GM23248 (cell line): ENCODE results near the gene MYZAP. TPM values are rescaled to one million over a fixed set of nuclear protein-coding genes. Genes with fewer than 3 reads are reported as not detected.

Experiments used
- DNase-seq: peaks from one replicate; pipeline ENCODE4 v3.0.0-alpha.2; 2015
- H2AFZ ChIP-seq: fragments of 200-600 bp; sonication (generic); 2 replicates; pipeline ENCODE4 v1.6.1; 2016; ENCODE audit warnings: antibody characterized with exemption
- H3F3A ChIP-seq: fragments of 200-600 bp; sonication (generic); 2 replicates; pipeline ENCODE4 v1.6.1; 2016; ENCODE audit warnings: mild to moderate bottlenecking, antibody characterized with exemption, mixed run types; ENCODE audit not compliant: insufficient read depth
- H3K27ac ChIP-seq: fragments of 200-600 bp; sonication (generic); 2 replicates; pipeline ENCODE4 v1.5.1; 2016; ENCODE audit warnings: mild to moderate bottlenecking
- H3K27me3 ChIP-seq: fragments of 200-600 bp; sonication (generic); replicated peaks from 2 replicates; pipeline ENCODE4 v1.6.1; 2016; ENCODE audit warnings: mild to moderate bottlenecking; ENCODE audit not compliant: insufficient read depth
- H3K36me3 ChIP-seq: fragments of 200-600 bp; sonication (generic); 2 replicates; pipeline ENCODE4 v1.6.1; 2016; ENCODE audit warnings: low read depth, mild to moderate bottlenecking
- H3K4me1 ChIP-seq: fragments of 200-600 bp; sonication (generic); 2 replicates; pipeline ENCODE4 v1.6.1; 2016; ENCODE audit warnings: mild to moderate bottlenecking; ENCODE audit not compliant: insufficient read depth
- H3K4me2 ChIP-seq: fragments of 200-600 bp; sonication (generic); one replicate; pipeline ENCODE4 v1.6.1; 2016; ENCODE audit warnings: mild to moderate bottlenecking; ENCODE audit not compliant: unreplicated experiment
- H3K4me3 ChIP-seq: fragments of 200-600 bp; sonication (generic); 2 replicates; pipeline ENCODE4 v1.5.1; 2016; ENCODE audit warnings: mild to moderate bottlenecking
- H3K79me2 ChIP-seq: fragments of 200-600 bp; sonication (generic); 2 replicates; pipeline ENCODE4 v1.6.1; 2016; ENCODE audit warnings: mild to moderate bottlenecking; ENCODE audit not compliant: insufficient read depth
- H3K9ac ChIP-seq: fragments of 200-600 bp; sonication (generic); 2 replicates; pipeline ENCODE4 v1.6.1; 2016; ENCODE audit warnings: mild to moderate bottlenecking
- H3K9me2 ChIP-seq: fragments of 200-600 bp; sonication (generic); 2 replicates; pipeline ENCODE4 v1.6.1; 2016; ENCODE audit warnings: mixed run types, mild to moderate bottlenecking, moderate library complexity; ENCODE audit not compliant: insufficient read depth
- H3K9me3 ChIP-seq: fragments of 200-600 bp; sonication (generic); one replicate; pipeline ENCODE4 v1.6.1; 2017; ENCODE audit warnings: low read depth
- H4K20me1 ChIP-seq: fragments of 200-600 bp; sonication (generic); 2 replicates; pipeline ENCODE4 v1.6.0; 2016; ENCODE audit not compliant: insufficient read depth
- EZH2 ChIP-seq: fragments of 200-600 bp; sonication (generic); IDR thresholded peaks from 2 replicates; pipeline ENCODE4 v1.6.1; 2018; ENCODE audit warnings: antibody characterized with exemption, mild to moderate bottlenecking; ENCODE audit not compliant: insufficient read depth, poor library complexity, severe bottlenecking
- EZH2phosphoT487 ChIP-seq: fragments of 200-600 bp; sonication (generic); IDR thresholded peaks from 2 replicates; pipeline ENCODE4 v1.6.1; 2018; ENCODE audit warnings: antibody characterized with exemption, moderate library complexity, mild to moderate bottlenecking, low read depth; ENCODE audit not compliant: insufficient read depth
- WGBS, 2 experiments: methylation state at CpG; one replicate each; pipeline ENCODE4 v1.1.6; 2015 to 2017; ENCODE audit warnings: low lambda C conversion rate in 2 of 2, low coverage in 1 of 2; ENCODE audit errors: missing lambda C conversion rate in 2 of 2; 5-methylcytosine and 5-hydroxymethylcytosine counted together
- in situ Hi-C: fragments of 300-500 bp; cut with MboI; formaldehyde crosslinking; loops from 2 replicates; pipeline ENCODE4 v1.15.0; 2020
- polyA plus RNA-seq: library from polyadenylated mRNA; unstranded; fragments of >200 nt; fragmentation: Nextera tagmentation; extraction: Ambion mirVana; gene quantifications from 2 replicates; pipeline ENCODE4 v1.2.1, GENCODE V29; 2016
- total RNA-seq: library from RNA; depleted of rRNA; stranded (reverse); fragments of >200 nt; shearing (Covaris generic); gene quantifications from 2 replicates; pipeline ENCODE4 v1.2.3, GENCODE V29; 2014

MYZAP gene
- total and polyA plus RNA-seq, 2 experiments from 2014 or later = 0.11 TPM; not detected in 1

DNA sequence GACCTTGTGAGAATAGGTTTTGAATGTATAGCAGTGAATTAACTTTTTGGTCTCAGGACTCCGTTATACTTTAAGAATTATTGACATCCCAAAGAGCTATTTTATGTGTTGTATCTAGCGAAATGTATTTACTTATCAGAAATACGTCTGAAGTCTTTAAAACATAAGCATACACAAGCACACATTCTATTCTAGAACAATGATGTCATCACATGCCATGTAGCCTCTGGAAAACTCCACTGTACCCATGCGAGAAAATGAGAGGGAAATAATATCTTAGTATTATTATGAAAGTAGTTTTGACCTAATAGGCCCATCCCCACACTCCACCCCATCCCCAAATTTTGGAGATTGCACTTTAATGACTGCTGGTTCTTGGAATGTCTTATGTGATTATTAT is 116.3 kb downstream of the MYZAP start:
- Histone ChIP-seq H3K9ac (peak overlapping the region; percentile 97), H3F3A (no peaks in the 10 kb centered on the region; the same call in 1 of the 2 replicates), H3K27me3 (no peaks in the 10 kb centered on the region), H3K9me3 (no peaks in the 10 kb centered on the region), H3K4me3 (peak overlapping the region; percentile 87), H3K9me2 (no peaks in the 10 kb centered on the region), H4K20me1 (no peaks in the 10 kb centered on the region), H3K4me1 (peaks cover 12% of the 10 kb centered on the region), H3K4me2 (peak overlapping the region; percentile 89), H3K27ac (no peak overlapping the region; the same call in 1 of the 2 replicates), H2AFZ (no peak overlapping the region), H3K79me2 (peaks cover 50% of the 10 kb centered on the region), H3K36me3 (peaks cover 38% of the 10 kb centered on the region)
- 48 to 57% methylated on average over 4 of the region's 4 CpGs for WGBS, 2 experiments
- in situ Hi-C loops = no loop called here
- no peak for TF ChIP-seq EZH2
- TF ChIP-seq EZH2phosphoT487 = no peak
- DNase-seq = peak; percentile 68

GRCh38 chr15:57718309-57718708 is 126.6 kb downstream of the MYZAP start:
- DNase-seq = no peak
- Histone ChIP-seq H3K36me3 (peaks cover 17% of the 10 kb centered on the region; the same call in 1 of the 2 replicates), H3K4me1 (peaks cover 7% of the 10 kb centered on the region), H3K27me3 (no peaks in the 10 kb centered on the region), H2AFZ (no peak overlapping the region), H3K9ac (no peak overlapping the region), H4K20me1 (no peaks in the 10 kb centered on the region), H3K9me2 (no peaks in the 10 kb centered on the region), H3K4me2 (no peak overlapping the region), H3K9me3 (no peaks in the 10 kb centered on the region), H3K79me2 (peaks cover 3% of the 10 kb centered on the region; the same call in 1 of the 2 replicates), H3K4me3 (no peak overlapping the region), H3F3A (0 out of 2 replicates have a peak, but pooled peaks cover 5% of the 10 kb centered on the region), H3K27ac (no peak overlapping the region)
- in situ Hi-C loops = no loop called here
- 69 to 84% methylated on average over 2 of the region's 2 CpGs for WGBS, 2 experiments
- TF ChIP-seq EZH2 (no peak), EZH2phosphoT487 (no peak)

DNA sequence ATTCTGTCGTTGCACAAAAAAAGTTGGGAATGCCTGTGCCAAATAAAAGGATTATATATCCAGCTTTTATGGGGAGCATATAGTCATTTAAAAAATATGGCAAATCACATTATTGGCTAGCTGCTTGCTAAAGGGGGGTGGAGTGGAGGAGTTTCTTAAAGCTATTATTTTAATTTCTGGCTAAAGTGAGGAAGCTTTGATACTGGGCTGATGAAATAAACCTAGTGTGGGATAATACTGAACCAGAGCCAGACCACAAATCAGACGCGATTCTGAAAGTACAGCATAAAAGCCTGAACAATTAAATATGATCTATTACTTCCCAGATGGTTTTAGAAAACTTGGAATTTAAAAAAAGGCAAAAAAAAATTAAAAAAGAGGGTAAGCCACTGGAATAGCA is 129.2 kb downstream of the MYZAP start:
- Histone ChIP-seq H3K4me1 (peaks cover 7% of the 10 kb centered on the region), H3K4me2 (peak overlapping the region; percentile 48), H4K20me1 (no peaks in the 10 kb centered on the region), H2AFZ (no peak overlapping the region), H3F3A (0 out of 2 replicates have a peak, but pooled peaks cover 5% of the 10 kb centered on the region), H3K79me2 (0 out of 2 replicates have a peak, but pooled peaks cover 3% of the 10 kb centered on the region), H3K36me3 (no peaks in the 10 kb centered on the region; the same call in 1 of the 2 replicates), H3K4me3 (no peak overlapping the region), H3K9ac (no peak overlapping the region), H3K9me2 (no peaks in the 10 kb centered on the region), H3K27me3 (no peaks in the 10 kb centered on the region), H3K27ac (no peak overlapping the region), H3K9me3 (no peaks in the 10 kb centered on the region)
- peak; percentile 32 for DNase-seq
- in situ Hi-C loops = no loop called here
- 11 to 23% methylated on average over 3 of the region's 3 CpGs for WGBS, 2 experiments
- TF ChIP-seq EZH2phosphoT487 (no peak), EZH2 (no peak)

GRCh38 chr15:57726411-57726810 is 134.7 kb downstream of the MYZAP start:
- Histone ChIP-seq H2AFZ (no peak overlapping the region), H3K9ac (no peak overlapping the region), H4K20me1 (no peaks in the 10 kb centered on the region), H3K4me1 (peaks cover 12% of the 10 kb centered on the region), H3K27me3 (no peaks in the 10 kb centered on the region), H3F3A (0 out of 2 replicates have a peak, but pooled peaks cover 7% of the 10 kb centered on the region), H3K4me3 (no peak overlapping the region), H3K79me2 (no peaks in the 10 kb centered on the region), H3K4me2 (no peak overlapping the region), H3K9me2 (no peaks in the 10 kb centered on the region), H3K27ac (no peak overlapping the region), H3K9me3 (no peaks in the 10 kb centered on the region), H3K36me3 (no peaks in the 10 kb centered on the region)
- 75% methylated on average over 3 of the region's 3 CpGs for WGBS, 2 experiments
- DNase-seq = peak; percentile 56
- no peak for TF ChIP-seq EZH2
- no peak for TF ChIP-seq EZH2phosphoT487
- in situ Hi-C loops = no loop called here

DNA sequence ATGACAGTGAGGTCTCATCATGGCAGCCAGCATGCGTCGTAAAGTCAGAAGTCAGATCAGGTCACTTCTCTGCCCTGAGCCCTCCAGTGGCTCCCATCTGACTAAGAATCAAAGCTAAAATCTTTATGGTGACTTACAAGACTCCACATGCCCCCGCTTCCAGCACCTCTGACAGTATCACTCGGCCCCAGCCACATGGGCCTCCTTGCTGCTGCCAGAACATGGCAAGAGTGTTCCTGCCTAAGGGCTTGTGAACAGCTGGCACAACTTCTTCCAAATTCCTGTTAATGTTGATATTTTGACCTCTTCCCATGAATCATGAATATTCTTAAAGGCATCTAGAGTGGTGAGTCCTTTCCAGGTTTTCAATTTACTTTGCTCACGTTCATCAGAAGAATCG is 135.3 kb downstream of the MYZAP start:
- no peak for TF ChIP-seq EZH2
- TF ChIP-seq EZH2phosphoT487 = no peak
- in situ Hi-C loops = no loop called here
- DNase-seq = peak; percentile 32

More for the DNA sequence above, 135.3 kb downstream of the MYZAP start:
- H3K36me3 ChIP-seq = no peaks in the 10 kb centered on the region
- no peaks in the 10 kb centered on the region for H3K9me3 ChIP-seq
- H3K4me1 ChIP-seq = peaks cover 12% of the 10 kb centered on the region
- no peak overlapping the region for H3K4me3 ChIP-seq
- 0 out of 2 replicates have a peak, but pooled peaks cover 7% of the 10 kb centered on the region for H3F3A ChIP-seq
- no peaks in the 10 kb centered on the region for H3K9me2 ChIP-seq
- H3K27me3 ChIP-seq = no peaks in the 10 kb centered on the region
- no peak overlapping the region for H3K9ac ChIP-seq
- no peaks in the 10 kb centered on the region for H3K79me2 ChIP-seq
- no peak overlapping the region for H2AFZ ChIP-seq
- H4K20me1 ChIP-seq = no peaks in the 10 kb centered on the region
- 96 to 98% methylated on average over 6 of the region's 6 CpGs for WGBS, 2 experiments
- H3K27ac ChIP-seq = no peak overlapping the region
- no peak overlapping the region for H3K4me2 ChIP-seq
